GM12878 (cell line): Measurements from ENCODE around the gene LRTM2.

ENCODE experiments used
- CTCF ChIP-seq, 3 experiments: IDR thresholded peaks in 2 of 3; conservative IDR thresholded peaks in 1 of 3; 2 replicates each; pipeline ENCODE4 v1.5.1; 2011; ENCODE audit warnings: low read depth in 3 of 3, low read length in 3 of 3, mild to moderate bottlenecking in 3 of 3, control low read depth in 2 of 3, moderate library complexity in 2 of 3, inconsistent platforms in 1 of 3, mixed read lengths in 1 of 3; ENCODE audit not compliant: control insufficient read depth in 2 of 3, insufficient read depth in 1 of 3; ENCODE audit errors: extremely low read depth in 1 of 3
- RB1 ChIP-seq: fragments of 450-650 bp; formaldehyde crosslinking; IDR thresholded peaks from 2 replicates; pipeline ENCODE4 v1.6.1; 2017; ENCODE audit warnings: mild to moderate bottlenecking, borderline replicate concordance

- TF ChIP-seq RB1 (no peak), CTCF (IDR thresholded peaks at IDR 0.05 in 2 of 3, conservative IDR thresholded peaks at IDR 0.05 in 1 of 3; ENCODE audit: control insufficient read depth in 2 of 3, extremely low read depth in 1 of 3, insufficient read depth in 1 of 3, low read depth in 3 of 3, low read length in 3 of 3) (no peak)
Measured at GRCh38 chr12:1848146-1848545, 27.8 kb downstream of the LRTM2 start.
